Large intestine (tissue), 3 donors: ENCODE results near the gene MFSD6. TPM values are rescaled to one million over a fixed set of nuclear protein-coding genes. Genes with fewer than 3 reads are reported as not detected.
"Not testable (repeated sequence)": the region's sequence is repeated elsewhere in the genome, so short reads cannot be mapped to it uniquely, and the experiment has no call there.

Source experiments
- DNase-seq, 2 donors: peaks; one replicate each; pipeline versions ENCODE4 v3.0.0 to v3.0.0-alpha.2; 2013
- H3K27ac ChIP-seq: one replicate; pipeline ENCODE4 v1.5.1; 2013; ENCODE audit warnings: low read length
- H3K27me3 ChIP-seq: 2 replicates; pipeline ENCODE4 v1.6.1; 2013; ENCODE audit warnings: low read length; ENCODE audit not compliant: control insufficient read depth, insufficient read depth
- H3K36me3 ChIP-seq: 2 replicates; pipeline ENCODE4 v1.6.1; 2013; ENCODE audit warnings: low read length; ENCODE audit not compliant: control insufficient read depth, insufficient read depth
- H3K4me1 ChIP-seq: one replicate; pipeline ENCODE4 v1.6.1; 2013; ENCODE audit warnings: low read length; ENCODE audit not compliant: control insufficient read depth, insufficient read depth
- H3K4me3 ChIP-seq: one replicate; pipeline ENCODE4 v1.5.1; 2013; ENCODE audit warnings: low read length
- H3K9me3 ChIP-seq: one replicate; pipeline ENCODE4 v1.6.1; 2013; ENCODE audit warnings: mild to moderate bottlenecking, low read depth, low read length, moderate library complexity; ENCODE audit not compliant: control insufficient read depth
- WGBS: methylation state at CpG from one replicate; pipeline ENCODE4 v1.1.5; 2013; ENCODE audit warnings: low lambda C conversion rate; ENCODE audit not compliant: insufficient coverage; 5-methylcytosine and 5-hydroxymethylcytosine counted together
- polyA plus RNA-seq: library from polyadenylated mRNA; unstranded; fragments of 120-200 nt; gene quantifications from one replicate; pipeline ENCODE4 v1.2.1, GENCODE V29; 2013

Gene MFSD6
- polyA plus RNA-seq, 1 donor, result 21.8 TPM

DNA sequence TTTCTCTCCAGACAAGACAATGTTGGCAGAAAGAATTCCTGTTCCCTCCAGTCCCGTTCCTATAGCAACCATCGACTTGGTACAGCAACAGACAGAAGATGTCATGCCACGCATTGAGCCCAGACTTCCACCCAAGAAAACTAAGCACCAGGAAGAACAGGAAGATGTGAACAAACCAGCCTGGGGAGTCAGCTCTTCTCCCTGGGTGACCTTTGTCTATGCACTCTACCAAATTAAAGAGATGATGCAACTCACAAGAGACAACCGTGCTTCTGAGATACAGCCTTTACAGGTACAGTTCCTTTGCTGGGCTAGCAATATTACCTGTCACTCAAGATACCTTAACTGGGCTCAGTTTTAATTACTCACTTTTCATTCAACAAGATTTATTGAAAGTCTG lies 89.3 kb downstream of the MFSD6 start:
- no CpG with 5 or more reads among the region's 4 CpGs for WGBS
- H3K4me1 ChIP-seq, result no peaks in the 10 kb centered on the region
- DNase-seq, result no peak
- H3K27me3 ChIP-seq, result no peaks in the 10 kb centered on the region
- no peak overlapping the region for H3K4me3 ChIP-seq
- peaks cover 12% of the 10 kb centered on the region for H3K36me3 ChIP-seq
- no peaks in the 10 kb centered on the region for H3K9me3 ChIP-seq
- H3K27ac ChIP-seq, result no peak overlapping the region

DNA sequence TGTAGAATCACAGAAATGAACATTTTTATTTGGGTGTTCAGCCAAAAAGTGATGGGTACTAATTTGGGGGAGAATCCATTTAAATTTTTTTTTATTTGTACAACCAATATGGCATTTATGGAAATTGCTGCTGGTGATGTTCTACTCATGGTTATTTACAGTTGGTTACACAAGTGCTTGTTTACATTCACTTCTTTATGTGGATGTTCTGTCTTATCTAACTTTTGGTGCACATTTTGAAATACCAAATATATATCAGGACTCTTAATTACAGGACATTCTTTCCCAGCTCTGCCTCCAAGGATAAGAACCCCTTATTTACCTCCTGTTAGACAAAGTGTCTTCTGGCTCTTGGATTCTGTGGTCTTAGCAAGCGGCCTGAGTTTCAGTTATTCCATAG lies 91.1 kb downstream of the MFSD6 start:
- H3K36me3 ChIP-seq, result peaks cover 22% of the 10 kb centered on the region
- no peak overlapping the region for H3K27ac ChIP-seq
- no peaks in the 10 kb centered on the region for H3K4me1 ChIP-seq
- no peak overlapping the region for H3K4me3 ChIP-seq
- H3K27me3 ChIP-seq, result no peaks in the 10 kb centered on the region
- H3K9me3 ChIP-seq, result no peaks in the 10 kb centered on the region
- DNase-seq, result no peak
- WGBS, result no CpG with 5 or more reads among the region's 1 CpG

DNA sequence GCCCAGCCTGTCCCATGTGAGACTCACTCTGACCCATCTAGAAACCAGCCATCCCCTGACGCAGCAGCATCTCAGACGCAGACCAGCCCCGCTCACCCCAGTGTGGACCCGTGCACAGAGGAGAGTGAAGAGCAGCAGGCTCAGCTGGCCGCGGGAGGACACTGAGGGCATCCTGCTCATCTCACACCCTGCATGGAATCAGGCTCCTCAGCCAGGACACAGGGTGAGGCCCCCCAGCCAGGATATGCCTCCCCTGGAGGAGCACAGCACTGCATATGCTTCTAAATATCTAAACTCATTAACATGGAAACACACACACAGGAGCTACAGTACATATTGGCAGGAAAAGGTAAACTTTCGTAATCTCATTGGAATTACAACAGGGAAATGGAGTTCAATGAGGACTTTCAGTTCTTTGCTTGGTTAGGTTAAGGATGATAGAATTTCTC lies 91.9 kb downstream of the MFSD6 start:
- DNase-seq, result no peak

DNA sequence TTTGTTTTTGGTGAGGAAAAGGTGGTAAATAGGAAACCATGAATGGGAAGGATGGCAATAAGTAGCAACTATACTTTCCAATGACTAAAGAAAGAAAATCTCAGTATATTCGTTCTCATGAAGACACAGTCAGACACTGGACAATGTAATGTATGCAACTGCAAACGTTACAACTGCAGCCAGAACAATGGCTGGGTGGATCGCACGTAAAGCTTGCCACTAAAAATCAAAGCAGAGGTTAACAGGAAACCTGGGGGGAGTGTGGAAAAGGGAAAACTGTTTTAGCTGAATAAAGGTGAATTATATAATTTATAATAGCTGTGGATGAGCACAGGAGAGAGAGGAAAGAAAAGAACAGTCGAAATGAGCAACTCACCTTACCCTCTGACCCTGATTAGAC lies 93.1 kb downstream of the MFSD6 start:
- Histone ChIP-seq H3K27ac (no peak overlapping the region), H3K36me3 (peaks cover 26% of the 10 kb centered on the region), H3K27me3 (no peaks in the 10 kb centered on the region), H3K4me3 (no peak overlapping the region), H3K9me3 (no peaks in the 10 kb centered on the region), H3K4me1 (no peaks in the 10 kb centered on the region)
- WGBS, result 84% methylated on average over 4 of the region's 5 CpGs
- DNase-seq, result no peak

More for the DNA sequence above, 91.9 kb downstream of the MFSD6 start:
- no peak overlapping the region for H3K4me3 ChIP-seq
- no peaks in the 10 kb centered on the region for H3K4me1 ChIP-seq
- no peaks in the 10 kb centered on the region for H3K27me3 ChIP-seq
- peaks cover 25% of the 10 kb centered on the region for H3K36me3 ChIP-seq
- H3K27ac ChIP-seq, result no peak overlapping the region
- WGBS, result no CpG with 5 or more reads among the region's 7 CpGs
- H3K9me3 ChIP-seq, result no peaks in the 10 kb centered on the region

DNA sequence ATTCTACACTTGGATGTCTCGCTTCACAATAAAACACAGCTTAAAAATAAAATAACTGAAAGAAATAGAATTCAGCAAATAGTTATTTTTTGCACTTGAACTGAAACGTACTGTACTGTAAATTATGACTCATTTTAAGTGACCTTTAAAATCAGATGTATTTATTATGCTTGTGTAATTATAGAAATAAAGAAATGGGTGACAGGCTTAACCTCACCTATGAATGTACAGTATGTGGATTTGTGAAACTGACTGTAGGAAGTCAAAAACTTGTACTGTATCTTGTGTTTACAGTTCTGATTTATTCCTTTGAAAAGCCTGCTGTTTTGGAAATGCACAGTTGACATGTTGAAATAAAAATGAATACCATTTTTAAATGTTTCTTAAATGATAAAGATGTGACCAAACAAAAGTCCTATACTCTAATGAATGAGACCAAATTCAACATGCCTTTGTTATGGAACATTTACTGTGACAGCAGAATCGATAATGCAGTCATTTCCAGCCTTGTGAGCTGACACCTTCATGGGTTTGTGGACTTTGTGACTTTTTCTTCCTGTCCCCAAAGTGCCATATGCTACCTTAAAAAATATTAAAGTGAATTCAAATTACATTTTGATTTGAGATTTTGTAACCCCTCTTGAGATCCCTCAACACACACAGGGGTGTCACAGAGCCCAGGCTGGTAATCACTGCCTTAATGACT lies 93.7 kb downstream of the MFSD6 start:
- Histone ChIP-seq H3K4me1 (no peaks in the 10 kb centered on the region), H3K36me3 (peaks cover 26% of the 10 kb centered on the region), H3K27ac (no peak overlapping the region), H3K4me3 (no peak overlapping the region), H3K9me3 (no peaks in the 10 kb centered on the region), H3K27me3 (no peaks in the 10 kb centered on the region)
- 93% methylated on average over 2 of the region's 3 CpGs for WGBS
- no peak for DNase-seq

DNA sequence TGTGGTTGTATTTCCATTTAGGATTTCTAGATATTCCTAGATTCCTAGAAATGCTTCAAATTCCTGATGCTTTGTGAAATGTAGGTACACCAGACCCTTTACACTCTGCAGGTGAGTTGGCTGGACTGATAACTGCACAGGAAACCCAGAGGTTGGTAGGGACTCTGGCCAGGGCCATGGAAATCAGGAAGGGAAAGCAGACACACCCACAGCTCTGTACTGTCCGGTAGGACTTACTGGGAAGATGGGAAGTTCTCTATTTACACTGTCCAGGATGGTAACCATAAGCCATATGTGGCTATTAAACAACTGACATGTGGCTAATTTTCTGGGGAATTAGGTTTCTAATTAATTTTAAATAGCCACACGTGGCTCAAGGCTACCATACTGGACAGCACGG lies 94.9 kb downstream of the MFSD6 start:
- Histone ChIP-seq H3K27ac (no peak overlapping the region), H3K9me3 (no peaks in the 10 kb centered on the region), H3K4me1 (no peaks in the 10 kb centered on the region), H3K27me3 (no peaks in the 10 kb centered on the region), H3K36me3 (peaks cover 22% of the 10 kb centered on the region), H3K4me3 (no peak overlapping the region)
- DNase-seq, result no peak
- WGBS, result 60% methylated on average over 1 of the region's 3 CpGs

DNA sequence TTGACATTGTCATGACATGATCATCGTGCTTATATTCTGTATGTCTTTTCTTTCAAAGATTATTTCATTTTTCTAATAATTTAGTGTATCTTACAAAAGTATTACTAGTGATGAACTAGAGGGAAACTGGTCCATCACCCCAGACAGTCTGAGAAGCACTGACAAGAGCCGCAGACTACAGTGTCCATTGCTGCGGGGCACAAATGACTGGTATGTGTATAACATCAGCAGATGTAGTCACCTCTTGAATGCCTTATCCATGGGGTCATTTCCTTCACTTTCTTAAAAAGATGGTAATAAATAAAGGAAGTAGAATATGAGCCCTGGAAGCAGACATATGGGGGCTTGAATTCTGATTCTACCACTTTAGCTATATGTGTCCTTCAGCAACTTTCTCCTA lies 96.8 kb downstream of the MFSD6 start:
- no peak for DNase-seq
- WGBS, result 80% methylated on average over 1 of the region's 3 CpGs
- Histone ChIP-seq H3K27me3 (no peaks in the 10 kb centered on the region), H3K9me3 (no peaks in the 10 kb centered on the region), H3K4me1 (no peaks in the 10 kb centered on the region), H3K27ac (no peak overlapping the region), H3K36me3 (peaks cover 25% of the 10 kb centered on the region), H3K4me3 (no peak overlapping the region)

DNA sequence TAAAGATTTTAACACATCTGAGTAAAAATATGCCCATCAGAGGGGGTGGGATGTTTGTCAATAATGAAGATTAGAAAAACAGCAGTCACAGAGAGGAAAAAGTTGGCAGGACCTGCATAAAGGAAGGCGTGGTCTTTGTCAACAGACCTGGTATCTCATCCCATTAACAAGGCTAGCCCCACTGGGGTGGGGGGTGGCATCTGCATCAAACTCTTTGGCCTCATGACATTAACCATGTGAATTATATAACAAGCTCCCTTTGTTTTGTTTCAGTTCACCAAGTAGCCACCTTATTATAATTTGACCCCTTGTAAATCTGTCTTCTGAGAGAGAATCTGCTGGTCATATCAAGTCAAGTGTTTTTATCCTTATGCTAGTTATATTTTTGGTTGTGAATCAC lies 97.5 kb downstream of the MFSD6 start:
- no CpG with 5 or more reads among the region's 1 CpG for WGBS

DNA sequence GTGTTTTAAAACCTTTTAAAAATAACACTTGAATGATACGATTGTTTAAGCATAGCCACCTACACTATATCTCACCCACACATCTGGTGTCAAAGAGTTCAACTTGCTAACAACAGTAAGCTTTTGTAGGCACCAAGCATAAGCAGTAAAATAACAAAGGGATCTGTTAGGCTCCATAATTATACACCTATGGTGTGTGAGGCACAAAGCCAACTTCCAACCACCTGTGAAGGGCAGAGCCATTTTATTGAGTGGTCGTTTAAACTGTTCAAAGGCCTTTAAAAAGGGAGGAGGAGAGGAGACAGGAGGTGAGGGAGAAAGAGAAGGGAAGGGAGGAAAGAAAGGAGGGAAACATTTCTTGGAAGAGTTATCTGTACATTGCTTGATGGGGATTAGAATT lies 98.5 kb downstream of the MFSD6 start:
- Histone ChIP-seq H3K27me3 (no peaks in the 10 kb centered on the region), H3K4me1 (no peaks in the 10 kb centered on the region), H3K9me3 (no peaks in the 10 kb centered on the region), H3K36me3 (peaks cover 19% of the 10 kb centered on the region), H3K4me3 (no peak overlapping the region), H3K27ac (no peak overlapping the region)
- DNase-seq, result no peak
- 14% methylated on average over 1 of the region's 2 CpGs for WGBS

More for the DNA sequence above, 97.5 kb downstream of the MFSD6 start:
- Histone ChIP-seq H3K9me3 (no peaks in the 10 kb centered on the region), H3K36me3 (peaks cover 22% of the 10 kb centered on the region), H3K4me3 (no peak overlapping the region), H3K4me1 (no peaks in the 10 kb centered on the region), H3K27ac (no peak overlapping the region), H3K27me3 (no peaks in the 10 kb centered on the region)
- DNase-seq, result no peak

DNA sequence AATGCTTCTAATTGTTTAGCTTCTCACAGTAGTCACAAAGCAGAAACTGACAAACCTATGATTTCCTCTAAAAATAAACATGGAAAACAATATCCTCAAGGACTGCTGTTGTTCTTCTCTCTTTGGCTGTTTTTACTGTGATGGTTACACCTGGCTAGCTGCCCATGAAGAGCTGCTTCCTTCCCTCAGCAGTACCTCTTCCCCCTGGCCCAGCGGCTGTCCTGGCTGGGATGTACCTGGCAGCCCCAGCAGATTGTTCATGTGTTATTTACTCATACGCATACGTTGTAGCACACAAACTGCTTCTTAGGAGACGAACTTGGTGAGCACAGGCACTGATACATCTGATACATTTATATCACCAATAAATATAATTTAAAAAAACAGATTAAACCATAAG lies 99.0 kb downstream of the MFSD6 start:
- WGBS, result 100% methylated on average over 1 of the region's 4 CpGs
- Histone ChIP-seq H3K27ac (no peak overlapping the region), H3K27me3 (no peaks in the 10 kb centered on the region), H3K9me3 (no peaks in the 10 kb centered on the region), H3K4me3 (no peak overlapping the region), H3K4me1 (no peaks in the 10 kb centered on the region), H3K36me3 (peaks cover 19% of the 10 kb centered on the region)
- no peak for DNase-seq

DNA sequence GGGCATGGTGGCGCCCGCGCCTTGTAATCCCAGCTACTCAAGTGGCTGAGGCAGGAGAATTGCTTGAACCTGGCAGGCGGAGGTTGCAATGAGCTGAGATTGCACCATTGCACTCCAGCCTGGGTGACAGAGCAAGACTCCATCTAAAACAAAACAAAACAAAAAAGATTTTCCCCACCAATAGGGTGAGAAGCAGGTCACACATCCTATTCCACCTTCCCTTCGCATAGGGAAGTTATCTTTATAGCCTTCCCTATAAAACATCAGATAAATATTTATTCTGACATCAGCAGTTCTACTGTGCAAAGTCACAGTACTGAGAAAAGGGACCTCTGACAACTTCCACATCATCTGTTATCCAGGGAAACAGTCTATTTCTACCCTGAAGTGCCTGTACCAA lies 101.7 kb downstream of the MFSD6 start:
- H3K4me1 ChIP-seq, H3K27ac ChIP-seq, H3K27me3 ChIP-seq, H3K36me3 ChIP-seq, H3K4me3 ChIP-seq, DNase-seq, H3K9me3 ChIP-seq: not testable (repeated sequence)
- no CpG with 5 or more reads among the region's 5 CpGs for WGBS
